Large intestine (tissue), 3 donors: ENCODE data around the gene LMO1. TPM values are rescaled to one million over a fixed set of nuclear protein-coding genes. Genes with fewer than 3 reads are reported as not detected.

ENCODE experiments used
- DNase-seq, 2 donors: peaks; one replicate each; pipeline versions ENCODE4 v3.0.0 to v3.0.0-alpha.2; 2013
- H3K27ac ChIP-seq: one replicate; pipeline ENCODE4 v1.5.1; 2013; ENCODE audit warnings: low read length
- H3K27me3 ChIP-seq: 2 replicates; pipeline ENCODE4 v1.6.1; 2013; ENCODE audit warnings: low read length; ENCODE audit not compliant: control insufficient read depth, insufficient read depth
- H3K36me3 ChIP-seq: 2 replicates; pipeline ENCODE4 v1.6.1; 2013; ENCODE audit warnings: low read length; ENCODE audit not compliant: control insufficient read depth, insufficient read depth
- H3K4me1 ChIP-seq: one replicate; pipeline ENCODE4 v1.6.1; 2013; ENCODE audit warnings: low read length; ENCODE audit not compliant: control insufficient read depth, insufficient read depth
- H3K4me3 ChIP-seq: one replicate; pipeline ENCODE4 v1.5.1; 2013; ENCODE audit warnings: low read length
- H3K9me3 ChIP-seq: one replicate; pipeline ENCODE4 v1.6.1; 2013; ENCODE audit warnings: mild to moderate bottlenecking, low read depth, low read length, moderate library complexity; ENCODE audit not compliant: control insufficient read depth
- WGBS: methylation state at CpG from one replicate; pipeline ENCODE4 v1.1.5; 2013; ENCODE audit warnings: low lambda C conversion rate; ENCODE audit not compliant: insufficient coverage; 5-methylcytosine and 5-hydroxymethylcytosine counted together
- polyA plus RNA-seq: library from polyadenylated mRNA; unstranded; fragments of 120-200 nt; gene quantifications from one replicate; pipeline ENCODE4 v1.2.1, GENCODE V29; 2013

The LMO1 gene
- polyA plus RNA-seq, 1 donor, result 0.12 TPM

DNA sequence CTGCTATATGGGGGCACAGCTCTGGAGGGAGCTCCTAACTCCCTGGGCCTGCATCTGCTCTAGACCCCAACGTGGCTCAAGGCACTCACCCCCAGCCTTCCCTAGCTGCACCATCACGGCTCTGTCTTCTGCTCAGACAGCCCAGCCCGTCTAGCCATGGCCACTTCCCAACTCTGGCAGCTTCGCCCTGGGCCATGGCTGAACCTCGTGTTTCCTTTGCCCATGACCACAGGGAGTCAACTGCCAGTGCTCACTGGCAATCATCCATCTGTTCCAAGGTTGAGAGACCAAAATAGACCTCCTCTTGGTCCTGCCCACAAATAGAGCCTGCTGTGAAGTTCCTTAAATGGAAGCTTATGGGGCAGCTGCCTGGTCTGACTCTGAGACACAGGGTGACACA lies 5.4 kb downstream of the LMO1 start:
- DNase-seq, result no peak
- Histone ChIP-seq H3K4me3 (no peak overlapping the region), H3K9me3 (peaks cover 4% of the 10 kb centered on the region), H3K36me3 (no peaks in the 10 kb centered on the region), H3K27ac (no peak overlapping the region), H3K4me1 (peaks cover 3% of the 10 kb centered on the region), H3K27me3 (peaks cover 52% of the 10 kb centered on the region)
- no CpG with 5 or more reads among the region's 5 CpGs for WGBS

- WGBS, result no CpG with 5 or more reads among the region's 4 CpGs
- no peak overlapping the region for H3K27ac ChIP-seq
- H3K4me1 ChIP-seq, result peaks cover under 1% of the 10 kb centered on the region
- no peaks in the 10 kb centered on the region for H3K36me3 ChIP-seq
- peaks cover 42% of the 10 kb centered on the region for H3K27me3 ChIP-seq
- H3K4me3 ChIP-seq, result no peak overlapping the region
- DNase-seq, result no peak
- no peaks in the 10 kb centered on the region for H3K9me3 ChIP-seq
Observed at GRCh38 chr11:8257003-8257664, 6.5 kb downstream of the LMO1 start.

DNA sequence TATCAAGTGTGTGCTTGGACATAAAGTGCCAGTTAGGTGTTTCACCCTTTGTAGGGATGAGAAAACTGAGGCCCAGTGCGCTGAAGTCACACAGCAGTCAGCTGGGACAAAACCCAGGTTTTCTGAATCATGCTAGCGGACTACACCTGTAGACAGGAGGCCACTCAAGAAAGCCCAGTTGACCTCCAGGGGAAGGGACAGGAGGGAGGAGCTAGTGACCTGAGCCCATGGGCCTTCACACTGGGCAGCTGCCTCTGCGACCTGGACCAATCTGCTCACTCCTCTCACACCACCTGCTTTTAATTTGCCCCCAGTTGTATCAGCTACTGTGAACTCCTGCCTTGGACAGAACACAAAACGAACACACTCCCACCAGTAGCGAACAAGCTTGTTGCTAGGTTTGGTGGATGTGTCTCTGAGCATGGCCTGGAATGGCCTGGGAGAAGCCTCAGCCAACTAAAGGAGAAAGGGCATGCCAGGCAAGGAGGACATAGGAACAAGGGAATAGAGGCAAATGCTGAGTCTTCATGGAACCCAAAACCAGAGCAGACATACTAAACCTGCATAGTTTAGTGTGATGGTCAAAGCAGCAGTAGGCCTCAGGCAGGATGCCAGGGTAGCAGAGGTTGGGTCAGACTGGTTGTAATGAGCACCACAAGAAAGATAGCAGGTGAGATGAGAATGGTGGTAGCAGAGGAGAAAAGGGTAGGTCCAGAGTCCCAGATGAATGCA lies 7.2 kb downstream of the LMO1 start:
- DNase-seq, result no peak
- no peak overlapping the region for H3K4me3 ChIP-seq
- H3K27me3 ChIP-seq, result peaks cover 35% of the 10 kb centered on the region
- H3K27ac ChIP-seq, result no peak overlapping the region
- no peaks in the 10 kb centered on the region for H3K4me1 ChIP-seq
- no peaks in the 10 kb centered on the region for H3K9me3 ChIP-seq
- no CpG with 5 or more reads among the region's 5 CpGs for WGBS
- no peaks in the 10 kb centered on the region for H3K36me3 ChIP-seq

DNA sequence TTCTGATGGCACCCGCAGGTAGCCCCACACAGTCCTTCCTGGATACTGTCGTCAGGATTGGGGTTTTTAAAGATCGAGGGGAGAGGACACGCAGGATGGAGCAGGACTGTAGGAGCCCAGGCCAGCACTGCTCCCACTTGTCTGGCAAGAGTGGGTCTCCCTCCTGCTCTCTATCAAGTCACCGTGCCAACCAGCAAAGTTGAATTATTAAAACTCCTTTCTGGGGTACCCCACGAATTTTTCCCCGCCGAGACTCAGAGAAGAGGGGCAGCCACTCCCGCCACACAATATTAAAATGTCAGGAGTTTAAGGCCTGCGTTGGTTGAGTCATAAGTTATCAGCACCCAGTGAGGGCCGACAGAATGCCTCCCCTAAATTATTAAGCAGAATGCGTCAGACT lies 10.1 kb downstream of the LMO1 start:
- H3K36me3 ChIP-seq, result no peaks in the 10 kb centered on the region
- WGBS, result 100% methylated on average over 1 of the region's 12 CpGs
- H3K4me1 ChIP-seq, result no peaks in the 10 kb centered on the region
- no peak overlapping the region for H3K4me3 ChIP-seq
- H3K9me3 ChIP-seq, result no peaks in the 10 kb centered on the region
- DNase-seq, result no peak
- H3K27ac ChIP-seq, result no peak overlapping the region
- H3K27me3 ChIP-seq, result peaks cover 21% of the 10 kb centered on the region

DNA sequence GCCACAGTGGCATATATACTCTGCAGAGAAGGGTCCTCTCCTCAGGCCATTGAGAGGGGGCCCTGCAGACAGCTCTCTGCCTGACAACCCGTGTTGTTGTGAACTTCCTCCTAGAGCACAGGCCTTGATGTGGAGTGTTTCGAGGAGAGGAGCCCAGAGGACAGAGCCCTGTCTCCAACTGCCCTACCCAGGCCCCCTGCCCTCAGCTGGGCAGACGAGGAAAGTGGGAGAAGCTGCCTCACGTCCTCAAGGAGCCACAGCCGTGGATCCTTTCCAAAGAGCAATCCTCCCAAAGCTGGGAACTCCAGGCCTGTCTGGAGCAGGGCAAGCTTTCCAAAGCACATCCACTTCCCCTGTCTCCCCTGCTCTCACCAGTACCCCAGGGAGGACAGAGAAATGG lies 10.7 kb downstream of the LMO1 start:
- WGBS, result no CpG with 5 or more reads among the region's 5 CpGs

GRCh38 chr11:8252388-8252787 lies 11.3 kb downstream of the LMO1 start:
- Histone ChIP-seq H3K9me3 (no peaks in the 10 kb centered on the region), H3K27ac (no peak overlapping the region), H3K4me1 (no peaks in the 10 kb centered on the region), H3K4me3 (no peak overlapping the region), H3K27me3 (peaks cover 16% of the 10 kb centered on the region), H3K36me3 (no peaks in the 10 kb centered on the region)
- DNase-seq, result no peak
- no CpG with 5 or more reads among the region's 5 CpGs for WGBS

More for the DNA sequence above, 10.7 kb downstream of the LMO1 start:
- H3K27ac ChIP-seq, result no peak overlapping the region
- no peak overlapping the region for H3K4me3 ChIP-seq
- no peaks in the 10 kb centered on the region for H3K36me3 ChIP-seq
- DNase-seq, result no peak
- no peaks in the 10 kb centered on the region for H3K9me3 ChIP-seq
- H3K27me3 ChIP-seq, result peaks cover 18% of the 10 kb centered on the region
- no peaks in the 10 kb centered on the region for H3K4me1 ChIP-seq

DNA sequence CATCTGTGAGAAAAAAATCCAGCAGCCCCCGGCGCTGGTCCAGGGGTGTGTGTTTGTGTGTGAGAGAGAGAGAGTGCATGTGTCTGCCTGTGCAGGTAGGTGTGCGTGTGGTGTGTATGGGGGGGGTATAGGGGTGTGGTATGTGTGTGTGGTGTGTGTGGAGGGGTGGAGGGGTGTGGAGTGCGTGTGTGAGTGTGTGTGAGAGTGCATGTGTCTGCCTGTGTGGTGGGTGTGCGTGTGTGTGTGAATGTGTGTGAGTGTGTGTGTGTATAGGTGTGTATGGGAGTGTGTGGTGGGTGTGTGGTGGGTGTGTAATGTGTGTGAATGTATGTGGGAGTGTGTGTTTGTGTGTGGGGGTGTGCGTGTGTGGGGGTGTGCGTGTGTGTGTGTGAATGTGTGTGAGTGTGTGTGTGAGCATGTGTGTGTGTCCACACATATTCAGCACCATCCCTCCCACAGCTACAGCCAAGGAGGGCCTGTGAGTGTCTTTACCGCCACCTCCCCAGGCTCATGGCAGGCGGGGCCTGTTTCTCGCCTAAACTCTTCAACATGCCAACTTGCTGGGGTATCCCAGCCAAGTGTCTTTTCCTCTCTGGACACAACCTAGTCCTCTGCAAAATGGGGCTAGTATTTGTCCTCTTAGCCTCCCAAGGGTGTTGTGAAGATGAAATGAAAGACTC lies 11.9 kb downstream of the LMO1 start:
- H3K36me3 ChIP-seq, result no peaks in the 10 kb centered on the region
- no peak overlapping the region for H3K27ac ChIP-seq
- H3K27me3 ChIP-seq, result peaks cover 17% of the 10 kb centered on the region
- DNase-seq, result no peak
- no peak overlapping the region for H3K4me3 ChIP-seq
- H3K4me1 ChIP-seq, result no peaks in the 10 kb centered on the region
- WGBS, result no CpG with 5 or more reads among the region's 10 CpGs
- H3K9me3 ChIP-seq, result no peaks in the 10 kb centered on the region

DNA sequence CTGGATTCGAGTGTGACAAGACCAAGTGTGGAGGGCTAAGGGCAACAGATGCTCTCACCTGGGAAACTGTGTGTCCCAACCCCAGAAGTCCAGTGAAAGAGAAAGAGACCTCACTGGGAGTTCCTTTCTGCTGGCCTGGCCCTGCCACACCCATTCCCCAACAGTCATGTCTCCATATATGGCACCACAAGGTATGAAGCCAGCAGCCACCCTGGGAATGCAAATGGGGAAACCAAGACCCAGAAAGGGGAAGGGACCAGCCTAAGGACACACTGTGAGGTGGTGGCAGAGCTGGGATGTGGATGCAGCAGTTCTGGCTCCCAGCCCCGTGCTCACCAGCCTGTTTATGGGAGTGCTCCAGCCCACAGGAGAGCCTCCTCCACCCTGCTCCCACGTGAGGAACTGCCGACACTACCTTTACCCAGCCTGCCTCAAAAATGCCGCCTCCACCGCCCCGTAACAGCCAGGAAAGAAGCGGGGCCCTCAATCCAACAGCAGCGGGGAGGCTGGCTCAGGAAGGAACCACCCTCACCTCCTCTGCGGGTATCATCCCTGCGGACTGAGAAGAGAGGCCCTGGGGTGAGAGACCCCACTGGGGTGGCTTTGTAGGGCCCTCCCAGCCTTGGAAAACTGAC lies 12.6 kb downstream of the LMO1 start:
- no CpG with 5 or more reads among the region's 11 CpGs for WGBS
- no peak for DNase-seq
- no peaks in the 10 kb centered on the region for H3K9me3 ChIP-seq

GRCh38 chr11:8250434-8250833 lies 13.2 kb downstream of the LMO1 start:
- WGBS, result no CpG with 5 or more reads among the region's 5 CpGs
- DNase-seq, result no peak
- no peaks in the 10 kb centered on the region for H3K36me3 ChIP-seq

More for the DNA sequence above, 12.6 kb downstream of the LMO1 start:
- H3K4me3 ChIP-seq, result no peak overlapping the region
- H3K27ac ChIP-seq, result no peak overlapping the region
- no peaks in the 10 kb centered on the region for H3K4me1 ChIP-seq
- peaks cover 17% of the 10 kb centered on the region for H3K27me3 ChIP-seq
- H3K36me3 ChIP-seq, result no peaks in the 10 kb centered on the region

GRCh38 chr11:8249482-8249881 lies 14.2 kb downstream of the LMO1 start:
- H3K9me3 ChIP-seq, result no peaks in the 10 kb centered on the region
- H3K4me1 ChIP-seq, result no peaks in the 10 kb centered on the region
- H3K36me3 ChIP-seq, result no peaks in the 10 kb centered on the region
- no peak overlapping the region for H3K4me3 ChIP-seq
- H3K27ac ChIP-seq, result no peak overlapping the region
- WGBS, result 29% methylated on average over 1 of the region's 6 CpGs
- H3K27me3 ChIP-seq, result peaks cover 20% of the 10 kb centered on the region
- DNase-seq, result no peak

More at GRCh38 chr11:8250434-8250833, 13.2 kb downstream of the LMO1 start:
- Histone ChIP-seq H3K4me1 (no peaks in the 10 kb centered on the region), H3K4me3 (no peak overlapping the region), H3K9me3 (no peaks in the 10 kb centered on the region), H3K27me3 (peaks cover 20% of the 10 kb centered on the region), H3K27ac (no peak overlapping the region)
